ENCODE results near the gene WASF2. TPM values are rescaled to one million over a fixed set of nuclear protein-coding genes. Genes with fewer than 3 reads are reported as not detected.
A peak's percentile ranks its signal among the peaks of the same experiment; 100 is the strongest.

WASF2 gene
- total RNA-seq, 2 donors from 2014 or later = 28.0 to 36.1 TPM

DNA sequence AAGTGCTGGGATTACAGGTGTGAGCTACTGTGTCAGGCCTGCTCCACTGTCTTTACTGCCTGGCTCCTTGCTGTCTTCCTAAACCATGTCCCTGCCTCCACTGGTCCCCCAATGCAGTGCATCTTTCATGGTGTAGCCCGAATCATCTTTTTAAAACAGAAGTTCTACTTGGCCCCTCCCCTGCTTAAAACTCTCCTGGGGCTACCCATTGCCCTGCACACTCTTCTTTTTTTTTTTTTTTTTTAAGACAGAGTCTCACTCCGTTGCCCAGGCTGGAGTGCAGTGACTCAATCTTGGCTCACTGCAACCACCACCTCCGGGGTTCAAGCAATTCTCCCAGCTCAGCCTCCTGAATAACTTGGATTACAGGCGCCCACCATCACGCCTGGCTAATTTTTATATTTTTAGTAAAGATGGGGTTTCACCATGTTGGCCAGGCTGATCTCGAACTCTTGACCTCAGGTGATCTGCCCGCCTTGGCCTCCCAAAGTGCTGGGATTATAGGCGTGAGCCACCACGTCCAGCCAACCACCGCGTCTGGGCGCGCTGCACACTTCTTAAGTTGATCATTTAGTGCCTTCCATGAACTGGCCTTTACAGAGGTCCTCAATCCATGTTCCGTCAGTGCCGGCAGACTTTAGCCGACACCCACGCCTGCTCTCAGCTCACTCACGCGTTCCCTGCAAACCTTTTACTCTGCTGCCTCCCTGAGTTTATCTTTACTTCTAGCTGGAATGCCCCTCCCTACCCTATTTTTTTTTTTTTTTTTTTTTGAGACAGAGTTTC, 117.8 kb downstream of the WASF2 start:
- TF ChIP-seq, protein P1, sequence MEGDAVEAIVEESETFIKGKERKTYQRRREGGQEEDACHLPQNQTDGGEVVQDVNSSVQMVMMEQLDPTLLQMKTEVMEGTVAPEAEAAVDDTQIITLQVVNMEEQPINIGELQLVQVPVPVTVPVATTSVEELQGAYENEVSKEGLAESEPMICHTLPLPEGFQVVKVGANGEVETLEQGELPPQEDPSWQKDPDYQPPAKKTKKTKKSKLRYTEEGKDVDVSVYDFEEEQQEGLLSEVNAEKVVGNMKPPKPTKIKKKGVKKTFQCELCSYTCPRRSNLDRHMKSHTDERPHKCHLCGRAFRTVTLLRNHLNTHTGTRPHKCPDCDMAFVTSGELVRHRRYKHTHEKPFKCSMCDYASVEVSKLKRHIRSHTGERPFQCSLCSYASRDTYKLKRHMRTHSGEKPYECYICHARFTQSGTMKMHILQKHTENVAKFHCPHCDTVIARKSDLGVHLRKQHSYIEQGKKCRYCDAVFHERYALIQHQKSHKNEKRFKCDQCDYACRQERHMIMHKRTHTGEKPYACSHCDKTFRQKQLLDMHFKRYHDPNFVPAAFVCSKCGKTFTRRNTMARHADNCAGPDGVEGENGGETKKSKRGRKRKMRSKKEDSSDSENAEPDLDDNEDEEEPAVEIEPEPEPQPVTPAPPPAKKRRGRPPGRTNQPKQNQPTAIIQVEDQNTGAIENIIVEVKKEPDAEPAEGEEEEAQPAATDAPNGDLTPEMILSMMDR (IDR thresholded peaks at IDR 0.05) = no peak
- TF ChIP-seq POLR2A (IDR thresholded peaks at IDR 0.05) = no peak
- no peaks in the 10 kb centered on the region for H3K9me3 ChIP-seq
- WGBS, 2 donors = 89 to 91% methylated on average over 19 of the region's 19 CpGs
- H3K27ac ChIP-seq = no peak overlapping the region
- DNase-seq = no peak
- H3K4me1 ChIP-seq = peaks cover 9% of the 10 kb centered on the region
- no peak overlapping the region for H3K4me3 ChIP-seq
- no peak for ATAC-seq
- intact Hi-C loops (cut with DNase I) = no loop called here
- no peaks in the 10 kb centered on the region for H3K36me3 ChIP-seq (replicated peaks in 1 of 2; ENCODE audit: insufficient read depth in 1 of 2, low read depth in 2 of 2)
- H3K27me3 ChIP-seq = no peaks in the 10 kb centered on the region

DNA sequence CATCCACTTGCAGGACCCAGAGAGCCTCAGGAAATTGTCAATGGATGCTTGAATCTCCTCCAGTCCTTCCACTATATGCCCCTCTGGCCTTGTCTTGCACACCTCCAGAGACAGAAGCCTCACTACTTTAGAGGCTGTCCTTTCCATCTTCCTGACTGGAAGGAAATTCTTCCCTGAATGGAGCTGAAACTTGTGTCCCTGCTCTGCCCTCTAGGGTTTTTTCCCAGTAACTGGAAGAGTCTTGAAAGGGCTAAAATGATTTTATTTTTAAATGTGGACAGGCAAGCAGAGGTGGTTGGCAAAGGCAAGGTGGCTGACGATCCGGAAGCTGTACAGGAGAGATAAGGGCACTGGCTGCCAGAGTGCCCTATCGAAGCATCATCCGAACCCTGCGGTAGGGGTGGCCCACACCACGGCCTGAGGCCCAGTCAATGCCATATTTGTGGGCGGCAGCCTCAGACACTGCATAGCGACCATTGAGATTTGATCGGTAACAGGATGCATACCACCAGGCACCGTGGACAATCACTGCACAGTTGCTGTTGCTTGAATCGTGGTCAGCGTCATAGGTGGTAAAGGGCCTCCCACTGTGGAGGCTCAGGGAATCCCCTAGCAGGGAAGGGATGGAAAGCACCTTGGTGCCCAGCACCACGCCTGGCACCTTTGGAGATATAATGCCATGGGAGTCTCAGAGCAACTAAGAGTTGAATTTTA, 120.9 kb downstream of the WASF2 start:
- Histone ChIP-seq H3K36me3 (replicated peaks in 1 of 2; ENCODE audit: insufficient read depth in 1 of 2, low read depth in 2 of 2) (no peaks in the 10 kb centered on the region), H3K27ac (no peak overlapping the region), H3K27me3 (no peaks in the 10 kb centered on the region), H3K4me1 (peaks cover 24% of the 10 kb centered on the region), H3K4me3 (no peak overlapping the region), H3K9me3 (no peaks in the 10 kb centered on the region)
- DNase-seq = no peak
- 49 to 83% methylated on average over 10 to 13 of the region's 13 CpGs for WGBS, 2 donors
- no peak for ATAC-seq
- intact Hi-C loops (cut with DNase I) = no loop called here
- no peak for TF ChIP-seq POLR2A (IDR thresholded peaks at IDR 0.05)
- TF ChIP-seq, protein P1 (IDR thresholded peaks at IDR 0.05) = peak in 1 of 7 experiments; percentile 9

DNA sequence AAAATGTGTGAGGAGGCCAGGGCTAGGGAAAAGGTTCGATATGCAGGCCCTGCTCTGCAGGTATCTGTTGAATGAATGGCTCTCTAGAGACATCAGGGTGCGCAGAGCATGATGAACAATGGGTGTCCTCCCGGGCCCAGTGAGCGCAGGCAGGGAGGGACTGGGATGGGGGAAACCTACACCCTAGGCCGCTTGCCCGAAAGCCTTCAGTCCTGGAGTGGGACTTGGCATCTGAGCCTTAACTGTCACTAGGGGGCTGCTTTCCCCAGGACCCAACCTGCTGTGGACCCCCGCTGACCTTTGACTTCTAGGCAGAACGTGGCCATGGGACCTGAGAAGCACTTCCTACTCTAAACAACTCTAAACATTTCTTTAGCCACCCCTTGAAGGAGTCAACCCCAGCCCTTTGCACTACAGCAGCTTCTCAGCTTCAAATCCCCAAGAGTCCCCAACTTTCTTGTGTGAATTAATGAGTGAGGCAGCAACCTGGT, 122.8 kb downstream of the WASF2 start:
- ATAC-seq = no peak
- H3K4me1 ChIP-seq = peaks cover 24% of the 10 kb centered on the region
- intact Hi-C loops (cut with DNase I) = no loop called here
- peak overlapping the region; percentile 57 to 90 (median 78) for H3K27ac ChIP-seq
- DNase-seq = no peak
- no peaks in the 10 kb centered on the region for H3K27me3 ChIP-seq
- no peaks in the 10 kb centered on the region for H3K9me3 ChIP-seq
- no peak overlapping the region for H3K4me3 ChIP-seq
- no peaks in the 10 kb centered on the region for H3K36me3 ChIP-seq (replicated peaks in 1 of 2; ENCODE audit: insufficient read depth in 1 of 2, low read depth in 2 of 2)
- WGBS, 2 donors = 14 to 38% methylated on average over 1 to 8 of the region's 8 CpGs
- TF ChIP-seq POLR2A (IDR thresholded peaks at IDR 0.05) = no peak
- TF ChIP-seq, protein P1 (IDR thresholded peaks at IDR 0.05) = no peak

DNA sequence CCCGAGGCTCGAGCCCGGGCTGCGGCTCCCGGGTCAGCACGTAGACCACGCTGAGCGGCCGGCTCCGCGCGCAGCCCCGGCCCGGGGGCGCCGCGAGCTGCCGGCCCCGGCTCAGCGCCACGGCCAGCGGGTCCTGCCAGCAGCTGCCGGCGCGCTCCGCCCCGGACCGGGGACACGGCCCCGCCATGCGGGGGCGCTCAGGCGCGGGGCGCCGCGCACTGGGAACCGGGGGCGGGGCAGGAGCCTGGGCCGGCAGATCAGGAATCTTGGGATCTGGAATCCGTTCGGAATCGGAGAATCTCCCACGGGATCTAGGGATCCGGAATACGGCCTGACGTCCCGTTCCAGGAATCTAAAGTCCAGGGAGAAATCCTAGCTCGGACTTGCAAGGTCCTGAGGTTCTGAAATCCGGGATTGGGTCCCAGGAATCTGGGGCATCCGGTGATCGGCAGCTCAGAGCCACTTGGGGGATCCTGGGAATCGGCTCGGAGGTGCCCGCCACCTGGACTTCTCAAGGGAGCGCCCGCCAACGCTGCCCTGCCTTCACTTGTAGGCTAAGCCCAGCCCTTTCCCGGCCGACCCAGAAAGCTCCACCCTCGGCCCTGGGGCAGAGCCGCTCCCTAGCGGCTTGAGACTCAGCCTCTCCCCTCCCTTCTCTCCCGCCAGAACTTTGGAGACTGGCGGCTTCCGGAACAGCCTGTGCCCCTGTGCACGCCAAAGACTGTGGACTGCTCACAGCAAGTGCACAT, 123.4 kb downstream of the WASF2 start, which contains the start of gene MAP3K6:
Gene MAP3K6, minus strand, starts transcription at position 551 of the 749 bp plus-strand sequence. Its CDS starts 364 bp downstream, at position 187.
- DNase-seq (peak; percentile 83 to 91 (median 88)), ATAC-seq (peak; percentile 81)
- no peaks in the 10 kb centered on the region for H3K9me3 ChIP-seq
- 0% methylated on average over 3 to 67 of the region's 67 CpGs for WGBS, 2 donors
- H3K4me1 ChIP-seq = peaks cover 24% of the 10 kb centered on the region
- no peaks in the 10 kb centered on the region for H3K27me3 ChIP-seq
- H3K36me3 ChIP-seq (replicated peaks in 1 of 2; ENCODE audit: insufficient read depth in 1 of 2, low read depth in 2 of 2) = no peaks in the 10 kb centered on the region
- H3K27ac ChIP-seq = peak within 1 kb of the TSS; percentile 57 to 90 (median 78)
- intact Hi-C loops (cut with DNase I) = no loop called here
- peak; percentile 67 to 80 (median 77) for TF ChIP-seq POLR2A (IDR thresholded peaks at IDR 0.05)
- TF ChIP-seq, protein P1 (IDR thresholded peaks at IDR 0.05) = peak in 5 of 7 experiments; percentile 9 to 63 (median 33)
- H3K4me3 ChIP-seq = peak within 1 kb of the TSS; percentile 16 to 18

Measured in body of pancreas (tissue), 4 donors.